HCT116 (cell line): ENCODE results near the gene ANO4.

ENCODE experiments used
- CEBPB ChIP-seq: IDR thresholded peaks from 2 replicates; pipeline ENCODE4 v1.6.1; 2012; ENCODE audit warnings: low read depth
- EZH2 ChIP-seq: fragments of 200-600 bp; sonication (generic); IDR thresholded peaks from 2 replicates; pipeline ENCODE4 v1.6.1; 2017; ENCODE audit warnings: antibody characterized with exemption, mixed run types
- EZH2phosphoT487 ChIP-seq: fragments of 200-600 bp; IDR thresholded peaks from 2 replicates; pipeline ENCODE4 v1.6.1; 2018; ENCODE audit warnings: antibody characterized with exemption, borderline replicate concordance
- JUND ChIP-seq: IDR thresholded peaks from 2 replicates; pipeline ENCODE4 v1.6.1; 2012
- POLR2A ChIP-seq: IDR thresholded peaks from 2 replicates; pipeline ENCODE4 v1.7.0; 2011; ENCODE audit warnings: borderline replicate concordance; ENCODE audit not compliant: insufficient read depth, insufficient read length; ENCODE audit errors: extremely low read depth
- RAD21 ChIP-seq: IDR thresholded peaks from 2 replicates; pipeline ENCODE4 v1.6.1; 2012; ENCODE audit warnings: low read depth, mild to moderate bottlenecking
- SIN3A ChIP-seq: IDR thresholded peaks from 2 replicates; pipeline ENCODE4 v1.6.1; 2012; ENCODE audit warnings: low read depth
- YY1 ChIP-seq: IDR thresholded peaks from 2 replicates; pipeline ENCODE4 v1.6.1; 2011; ENCODE audit warnings: low read length, low read depth, moderate library complexity, mild to moderate bottlenecking; ENCODE audit not compliant: insufficient replicate concordance; ENCODE audit errors: extremely low read depth
- ZNF274 ChIP-seq: fragments of 200-500 bp; sonication (Bioruptor generic); IDR thresholded peaks from 2 replicates; pipeline ENCODE4 v1.6.1; 2014; ENCODE audit warnings: mild to moderate bottlenecking, low read depth, low read length, inconsistent platforms
- TF ChIP-seq, protein P1 (sequence below), 3 experiments: fragments of 200-600 bp in 1 of 3; sonication (generic) in 1 of 3; IDR thresholded peaks in 2 of 3; conservative IDR thresholded peaks in 1 of 3; 2 replicates each; pipeline ENCODE4 v1.5.1; 2012 to 2017; ENCODE audit warnings: low read depth in 2 of 3, low read length in 2 of 3, antibody characterized with exemption in 1 of 3, borderline replicate concordance in 1 of 3, control low read depth in 1 of 3, mild to moderate bottlenecking in 1 of 3, mixed read lengths in 1 of 3, mixed run types in 1 of 3, moderate library complexity in 1 of 3; ENCODE audit not compliant: insufficient read depth in 1 of 3

DNA sequence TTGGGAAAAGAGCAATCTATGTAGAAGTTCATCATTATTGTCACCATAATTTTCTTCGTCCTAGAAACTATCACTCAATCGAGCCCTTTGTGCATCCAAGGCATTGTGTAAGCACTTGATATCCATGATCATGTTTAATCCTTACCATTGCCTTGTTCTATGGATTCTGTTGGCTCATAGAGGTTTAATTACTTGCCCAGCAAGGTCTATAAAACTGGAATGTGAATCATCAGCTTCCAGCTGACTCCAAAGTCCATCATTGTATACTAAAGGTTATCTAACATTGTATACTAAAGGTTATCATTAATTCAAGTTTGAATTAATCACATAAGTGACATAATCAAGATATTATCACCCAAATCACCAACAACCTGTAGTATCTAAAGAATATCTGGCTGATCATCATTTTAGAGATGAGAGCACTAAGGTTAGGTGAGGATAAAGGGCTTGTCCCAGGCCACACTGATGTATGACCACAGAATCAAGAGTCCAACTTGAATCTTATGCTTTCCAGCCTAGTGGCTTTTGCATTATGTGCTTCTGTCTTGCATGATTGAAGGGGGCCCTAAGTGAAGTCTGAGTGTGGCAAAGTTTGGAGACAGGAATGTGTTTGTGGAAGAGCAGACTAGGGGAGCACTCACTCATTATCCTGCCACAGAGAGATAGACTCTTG lies 188.1 kb downstream of the ANO4 start:
- TF ChIP-seq, protein P1, sequence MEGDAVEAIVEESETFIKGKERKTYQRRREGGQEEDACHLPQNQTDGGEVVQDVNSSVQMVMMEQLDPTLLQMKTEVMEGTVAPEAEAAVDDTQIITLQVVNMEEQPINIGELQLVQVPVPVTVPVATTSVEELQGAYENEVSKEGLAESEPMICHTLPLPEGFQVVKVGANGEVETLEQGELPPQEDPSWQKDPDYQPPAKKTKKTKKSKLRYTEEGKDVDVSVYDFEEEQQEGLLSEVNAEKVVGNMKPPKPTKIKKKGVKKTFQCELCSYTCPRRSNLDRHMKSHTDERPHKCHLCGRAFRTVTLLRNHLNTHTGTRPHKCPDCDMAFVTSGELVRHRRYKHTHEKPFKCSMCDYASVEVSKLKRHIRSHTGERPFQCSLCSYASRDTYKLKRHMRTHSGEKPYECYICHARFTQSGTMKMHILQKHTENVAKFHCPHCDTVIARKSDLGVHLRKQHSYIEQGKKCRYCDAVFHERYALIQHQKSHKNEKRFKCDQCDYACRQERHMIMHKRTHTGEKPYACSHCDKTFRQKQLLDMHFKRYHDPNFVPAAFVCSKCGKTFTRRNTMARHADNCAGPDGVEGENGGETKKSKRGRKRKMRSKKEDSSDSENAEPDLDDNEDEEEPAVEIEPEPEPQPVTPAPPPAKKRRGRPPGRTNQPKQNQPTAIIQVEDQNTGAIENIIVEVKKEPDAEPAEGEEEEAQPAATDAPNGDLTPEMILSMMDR (IDR thresholded peaks at IDR 0.05 in 2 of 3, conservative IDR thresholded peaks at IDR 0.05 in 1 of 3; ENCODE audit: borderline replicate concordance in 1 of 3, insufficient read depth in 1 of 3, low read depth in 2 of 3, low read length in 2 of 3), result no peak
- TF ChIP-seq POLR2A (no peak), EZH2 (no peak), CEBPB (no peak), JUND (no peak), ZNF274 (no peak), YY1 (no peak), RAD21 (no peak), EZH2phosphoT487 (no peak), SIN3A (no peak)
